Spinal cord (tissue), 10 donors: ENCODE data around the gene FOXB1. TPM values are rescaled to one million over a fixed set of nuclear protein-coding genes. Genes with fewer than 3 reads are reported as not detected.

Source experiments
- DNase-seq, 6 donors: peaks; one replicate each; pipeline versions ENCODE4 v3.0.0 to v3.0.0-alpha.2; 2013 to 2015; ENCODE audit warnings: low spot score in 6 of 6, low read depth in 4 of 6
- H3K27ac ChIP-seq: one replicate; pipeline ENCODE4 v1.5.1; 2013; ENCODE audit warnings: low read depth, low read length, control low read depth
- H3K27me3 ChIP-seq: one replicate; pipeline ENCODE4 v1.6.1; 2013; ENCODE audit warnings: low read length; ENCODE audit not compliant: control insufficient read depth, insufficient read depth
- H3K36me3 ChIP-seq: one replicate; pipeline ENCODE4 v1.6.1; 2013; ENCODE audit warnings: low read length; ENCODE audit not compliant: control insufficient read depth, insufficient read depth
- H3K4me1 ChIP-seq: one replicate; pipeline ENCODE4 v1.6.1; 2013; ENCODE audit warnings: low read length; ENCODE audit not compliant: control insufficient read depth, insufficient read depth
- H3K4me3 ChIP-seq: one replicate; pipeline ENCODE4 v1.5.1; 2013; ENCODE audit warnings: low read depth, low read length, control low read depth
- H3K9me3 ChIP-seq: one replicate; pipeline ENCODE4 v1.6.1; 2013; ENCODE audit warnings: low read length; ENCODE audit not compliant: control insufficient read depth, insufficient read depth
- WGBS: methylation state at CpG from one replicate; pipeline ENCODE4 v1.1.5; 2013; ENCODE audit warnings: missing lambda C conversion rate; ENCODE audit not compliant: insufficient coverage; 5-methylcytosine and 5-hydroxymethylcytosine counted together
- polyA plus RNA-seq, 2 donors: library from polyadenylated mRNA; unstranded; fragments of 120-200 nt; gene quantifications; one replicate each; pipeline ENCODE4 v1.2.1, GENCODE V29; 2013; ENCODE audit not compliant: insufficient read length in 2 of 2
- total RNA-seq, 2 donors: library from RNA; depleted of rRNA in 1 of 2; stranded (reverse); fragments of 120-200 nt in 1 of 2; fragments of >200 nt in 1 of 2; gene quantifications; one replicate each; pipeline versions ENCODE4 v1.2.3 to v1.2.4, GENCODE V29; 2013 to 2014
- donor health status: healthy.

The FOXB1 gene
- total and polyA plus RNA-seq, 4 donors = 2.0 to 13.5 (median 6.9) TPM

DNA sequence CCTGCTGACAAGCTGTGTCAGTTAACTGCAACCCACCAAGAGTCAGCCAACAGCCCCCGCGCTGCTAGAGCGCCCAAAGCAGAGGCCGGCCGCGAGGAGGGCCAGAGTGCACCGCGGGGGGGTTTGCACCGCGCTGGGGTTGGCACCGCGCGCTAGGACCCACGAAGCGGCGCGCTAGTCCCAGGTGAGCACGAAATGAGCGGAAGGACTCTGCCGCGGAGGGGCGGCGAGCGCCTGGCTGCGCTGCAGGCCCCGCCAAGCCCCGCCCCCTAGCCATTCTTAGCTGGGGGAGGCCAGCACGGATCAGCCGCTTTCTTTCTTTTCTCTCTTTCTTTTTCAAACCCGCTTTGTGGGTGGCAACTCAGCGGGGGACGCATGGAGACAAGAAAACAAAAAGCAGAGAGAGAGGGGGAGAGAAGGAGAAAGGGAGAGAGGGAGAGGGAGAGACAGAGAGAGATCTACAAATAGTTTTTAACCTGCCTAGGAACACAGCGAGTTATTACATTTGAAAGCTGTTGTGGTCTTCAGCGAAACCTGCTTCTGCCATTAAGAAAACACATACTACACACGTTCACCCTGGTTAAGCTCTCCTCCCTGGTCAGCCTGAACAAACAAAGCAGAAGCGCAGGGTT lies 6.9 kb upstream of the FOXB1 start:
- WGBS = under 1% methylated on average over 27 of the region's 36 CpGs
- Histone ChIP-seq H3K4me3 (peak overlapping the region; percentile 4), H3K27me3 (peaks cover 100% of the 10 kb centered on the region), H3K9me3 (no peaks in the 10 kb centered on the region), H3K4me1 (peaks cover 40% of the 10 kb centered on the region), H3K27ac (peak overlapping the region; percentile 90), H3K36me3 (peaks cover 4% of the 10 kb centered on the region)
- DNase-seq = peak in 2 of 6 donors; percentile 74 to 80

DNA sequence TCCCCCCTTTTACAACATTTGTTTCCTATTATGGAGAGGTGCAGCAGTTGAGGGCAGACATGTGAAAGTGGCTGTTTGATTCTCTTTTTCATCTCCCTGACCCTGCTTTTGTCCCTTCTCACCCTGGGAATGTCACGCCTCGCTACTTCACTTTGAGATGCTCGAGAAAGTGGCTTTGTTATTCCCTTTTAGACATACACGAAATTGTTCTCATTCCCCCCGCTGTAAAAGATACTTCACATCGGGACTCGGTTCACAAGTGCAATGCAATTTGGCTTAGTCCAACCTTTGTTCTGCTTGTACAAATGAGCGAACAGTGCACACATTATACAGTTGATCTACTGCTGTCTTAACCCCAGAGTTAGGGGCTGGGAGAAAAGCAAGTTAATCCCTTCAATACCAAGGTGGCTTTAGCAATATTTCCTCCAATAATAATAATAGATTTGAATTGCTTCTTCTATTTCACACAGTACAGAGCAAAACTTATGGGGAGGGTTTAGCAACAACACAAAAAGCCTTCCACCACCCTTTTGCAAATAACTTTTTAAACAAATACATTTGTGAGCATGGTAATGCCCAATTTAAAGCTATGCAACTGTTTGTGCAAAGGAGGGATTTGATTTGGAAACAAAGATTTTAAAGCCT lies 5.7 kb upstream of the FOXB1 start:
- Histone ChIP-seq H3K9me3 (no peaks in the 10 kb centered on the region), H3K36me3 (peaks cover 4% of the 10 kb centered on the region), H3K4me3 (no peak overlapping the region), H3K27ac (peak overlapping the region; percentile 90), H3K4me1 (peaks cover 40% of the 10 kb centered on the region), H3K27me3 (peaks cover 99% of the 10 kb centered on the region)
- WGBS = 7% methylated on average over 7 of the region's 8 CpGs
- DNase-seq = peak in 2 of 6 donors; percentile 57 to 80

DNA sequence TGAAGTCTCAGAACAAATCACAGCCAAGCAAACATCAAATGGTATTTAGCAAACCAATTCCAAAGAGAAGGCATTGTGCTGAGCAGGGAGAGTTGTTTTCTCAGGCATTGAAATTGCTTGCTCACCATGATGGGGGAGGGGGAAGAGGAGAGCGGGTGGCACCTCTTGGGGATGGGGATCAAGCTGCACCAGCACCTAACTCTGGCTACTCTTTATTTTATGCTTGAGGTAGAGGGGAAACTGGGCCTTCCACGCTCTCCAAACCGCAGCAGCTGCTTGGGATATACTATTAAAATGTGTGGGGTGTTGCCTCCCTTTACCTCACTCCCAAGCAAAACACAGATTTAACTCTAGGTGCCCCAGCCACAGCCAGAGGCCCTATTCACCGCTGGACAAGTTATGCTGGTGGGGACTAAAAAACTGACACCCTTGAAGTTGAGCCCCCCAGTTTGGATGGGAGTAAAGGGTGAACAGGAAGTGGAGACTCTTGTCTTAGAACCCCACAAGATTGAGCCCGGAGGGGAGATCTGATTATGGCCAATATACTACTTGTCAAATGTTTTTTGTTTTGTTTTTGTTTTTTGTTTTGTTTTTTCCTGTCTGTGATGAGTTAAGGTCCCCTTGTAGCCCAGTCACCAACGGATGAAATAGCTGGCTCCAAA lies 5.0 kb upstream of the FOXB1 start:
- 0% methylated on average over 1 of the region's 6 CpGs for WGBS
- H3K36me3 ChIP-seq = peaks cover 4% of the 10 kb centered on the region

DNA sequence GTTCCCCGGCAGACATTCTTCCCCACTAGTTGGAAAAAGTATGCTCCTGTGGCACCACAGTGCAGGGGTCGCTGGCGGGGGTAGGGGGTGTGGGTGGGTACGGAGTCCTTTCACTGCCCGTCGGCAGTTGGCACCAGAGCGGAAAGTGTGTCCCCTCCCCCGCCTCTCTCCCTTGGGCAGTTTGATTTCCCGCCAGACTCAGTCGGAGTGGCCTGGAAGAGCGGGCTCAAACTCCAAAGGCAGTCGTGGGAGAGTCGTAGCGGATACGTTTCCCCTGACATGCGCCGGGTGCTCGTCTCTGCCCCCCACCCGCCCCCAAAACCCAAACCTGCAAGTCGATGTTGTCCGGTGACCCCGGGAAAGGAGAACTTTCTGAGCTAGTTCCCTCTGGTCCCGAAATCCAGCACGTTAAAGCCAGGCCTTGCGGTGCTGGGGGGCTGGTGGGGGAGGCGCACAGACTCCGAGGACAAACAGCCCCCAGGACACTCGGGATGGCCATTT lies 4.4 kb upstream of the FOXB1 start:
- 0% methylated on average over 23 of the region's 28 CpGs for WGBS
- Histone ChIP-seq H3K36me3 (peaks cover 4% of the 10 kb centered on the region), H3K27ac (peak overlapping the region; percentile 90), H3K27me3 (peaks cover 99% of the 10 kb centered on the region), H3K9me3 (no peaks in the 10 kb centered on the region), H3K4me1 (peaks cover 43% of the 10 kb centered on the region), H3K4me3 (peak overlapping the region; percentile 6)
- DNase-seq = peak in 2 of 6 donors; percentile 77 to 80

More for the DNA sequence above, 5.0 kb upstream of the FOXB1 start:
- Histone ChIP-seq H3K9me3 (no peaks in the 10 kb centered on the region), H3K27me3 (peaks cover 99% of the 10 kb centered on the region), H3K4me3 (no peak overlapping the region), H3K27ac (peak overlapping the region; percentile 90), H3K4me1 (peaks cover 41% of the 10 kb centered on the region)
- peak in 2 of 6 donors; percentile 37 to 58 for DNase-seq

DNA sequence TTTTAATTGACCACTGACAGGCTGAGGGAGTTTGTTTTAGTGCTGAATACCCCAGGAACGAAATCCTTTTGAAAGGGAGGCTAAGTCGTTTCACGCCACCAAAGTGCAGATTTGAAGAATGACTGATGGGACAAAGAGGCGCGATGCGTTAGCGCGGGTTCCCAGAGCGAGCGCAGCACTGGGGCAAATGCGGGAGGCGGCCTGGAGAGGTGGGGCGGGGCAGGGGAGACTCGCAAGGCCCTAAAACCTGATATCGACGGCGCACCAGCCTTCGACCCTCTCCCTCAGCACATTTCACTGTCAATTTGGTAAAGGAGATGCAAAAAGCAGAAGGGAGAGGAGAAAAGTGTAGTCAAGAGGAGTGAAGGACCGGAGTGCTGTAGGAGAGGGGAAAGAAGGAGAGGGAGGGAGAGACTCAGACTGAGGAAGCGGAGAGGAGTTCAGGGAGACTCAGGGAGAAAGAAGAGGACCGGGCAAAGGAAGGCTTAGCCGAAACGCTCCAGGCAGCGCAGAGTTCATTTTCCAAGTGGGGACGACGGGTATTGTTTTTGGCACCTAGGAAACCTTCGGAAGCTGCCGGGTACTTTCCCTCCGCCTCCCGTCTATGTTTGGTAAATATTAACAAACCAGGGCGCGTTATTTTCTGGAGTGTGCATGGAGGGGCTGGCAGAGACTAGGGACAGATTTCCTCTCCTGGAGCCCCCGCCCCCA lies 3.8 kb upstream of the FOXB1 start:
- H3K4me1 ChIP-seq = peaks cover 45% of the 10 kb centered on the region
- peak overlapping the region; percentile 6 for H3K4me3 ChIP-seq
- peak in 2 of 6 donors; percentile 50 to 73 for DNase-seq
- H3K27me3 ChIP-seq = peaks cover 99% of the 10 kb centered on the region
- H3K9me3 ChIP-seq = no peaks in the 10 kb centered on the region
- H3K27ac ChIP-seq = peak overlapping the region; percentile 90
- WGBS = under 1% methylated on average over 20 of the region's 33 CpGs
- peaks cover under 1% of the 10 kb centered on the region for H3K36me3 ChIP-seq

DNA sequence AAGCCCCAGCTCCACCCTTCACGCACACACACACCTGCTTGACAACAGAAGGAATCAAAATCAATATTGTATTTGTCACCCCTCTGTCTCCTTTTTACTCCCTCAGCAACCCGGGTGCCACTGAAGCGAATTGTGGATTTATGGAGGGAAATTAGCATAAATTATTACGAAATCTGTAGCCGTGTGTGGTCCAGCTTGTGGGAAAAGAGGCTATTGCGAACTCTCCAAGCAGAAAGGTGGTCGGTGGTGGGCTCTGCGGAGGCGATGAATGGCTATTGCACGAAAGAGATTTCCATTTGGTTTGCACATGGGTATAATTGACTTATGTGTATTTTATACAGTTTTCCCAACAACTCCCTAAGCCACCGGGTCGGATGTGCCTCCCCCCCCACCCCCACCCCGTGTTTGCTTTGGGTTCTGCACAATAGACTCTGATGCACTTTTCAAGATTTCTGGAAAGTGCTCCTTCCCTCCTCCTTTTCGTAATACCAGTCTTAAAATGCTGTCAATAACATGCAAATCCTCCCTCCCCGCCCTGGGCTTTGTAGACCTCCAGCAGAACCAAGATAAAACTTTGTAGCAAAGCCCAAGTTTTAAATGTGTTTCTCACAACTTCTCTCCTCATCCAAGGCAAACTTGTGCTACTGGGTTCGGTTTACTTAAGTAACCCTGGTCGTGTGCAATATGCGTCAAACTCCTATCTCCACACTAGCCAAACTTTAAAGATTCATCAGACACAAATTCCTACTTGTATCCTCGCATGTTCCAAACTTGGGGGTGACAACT lies 3.1 kb upstream of the FOXB1 start:
- H3K36me3 ChIP-seq = peaks cover 8% of the 10 kb centered on the region
- H3K4me1 ChIP-seq = peaks cover 53% of the 10 kb centered on the region
- H3K9me3 ChIP-seq = no peaks in the 10 kb centered on the region
- 2% methylated on average over 12 of the region's 19 CpGs for WGBS
- peak overlapping the region; percentile 28 for H3K4me3 ChIP-seq
- H3K27me3 ChIP-seq = peaks cover 99% of the 10 kb centered on the region
- DNase-seq = peak in 2 of 6 donors; percentile 46 to 83
- H3K27ac ChIP-seq = peak overlapping the region; percentile 90

DNA sequence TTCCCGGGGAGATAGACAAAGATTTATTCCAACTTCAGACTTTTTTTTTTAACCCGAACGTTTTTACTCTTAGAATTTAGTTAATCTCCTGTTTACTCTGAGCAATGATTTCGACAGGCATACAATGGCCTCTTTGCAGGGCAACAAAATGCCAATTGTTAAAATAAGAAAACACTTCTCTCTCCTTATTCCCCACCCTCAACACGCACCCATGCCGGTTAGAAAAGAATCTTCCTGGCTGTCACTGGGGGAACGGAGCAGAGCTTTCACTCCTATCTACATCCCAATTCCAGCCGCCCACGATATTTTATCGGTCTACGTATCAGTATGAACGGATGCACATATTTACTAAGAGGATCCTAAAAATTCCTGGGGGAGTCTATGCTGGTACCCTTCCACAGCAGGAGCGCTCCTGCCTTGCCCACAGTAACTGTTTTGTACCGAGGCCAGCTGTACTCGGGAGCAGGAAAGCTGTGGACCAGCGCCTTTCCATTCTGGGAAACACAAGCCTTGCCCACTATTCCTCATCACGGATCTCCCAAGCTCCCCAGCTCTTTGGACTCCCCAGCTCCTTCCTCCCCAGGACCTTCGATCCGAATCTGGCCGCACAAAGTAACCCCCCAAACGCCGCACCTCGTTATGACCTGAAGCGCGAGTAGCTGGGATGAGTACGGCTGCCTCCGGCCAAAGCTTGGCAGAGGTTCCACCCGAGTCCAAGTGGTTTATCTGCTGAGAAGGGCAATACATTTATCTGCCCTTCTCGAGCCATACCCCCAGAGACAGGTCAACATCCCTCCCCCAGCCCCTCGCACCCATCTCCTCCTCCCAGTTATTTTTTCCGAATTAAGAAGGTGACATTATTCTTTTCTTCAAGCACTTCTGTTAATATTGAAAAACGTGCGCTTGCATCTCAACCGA lies 2.2 kb upstream of the FOXB1 start:
- no peaks in the 10 kb centered on the region for H3K9me3 ChIP-seq
- peaks cover 52% of the 10 kb centered on the region for H3K4me1 ChIP-seq
- H3K27ac ChIP-seq = peak overlapping the region; percentile 90
- peaks cover 12% of the 10 kb centered on the region for H3K36me3 ChIP-seq
- under 1% methylated on average over 28 of the region's 34 CpGs for WGBS
- peak in 2 of 6 donors; percentile 53 to 56 for DNase-seq
- H3K4me3 ChIP-seq = peak overlapping the region; percentile 28
- H3K27me3 ChIP-seq = peaks cover 99% of the 10 kb centered on the region

DNA sequence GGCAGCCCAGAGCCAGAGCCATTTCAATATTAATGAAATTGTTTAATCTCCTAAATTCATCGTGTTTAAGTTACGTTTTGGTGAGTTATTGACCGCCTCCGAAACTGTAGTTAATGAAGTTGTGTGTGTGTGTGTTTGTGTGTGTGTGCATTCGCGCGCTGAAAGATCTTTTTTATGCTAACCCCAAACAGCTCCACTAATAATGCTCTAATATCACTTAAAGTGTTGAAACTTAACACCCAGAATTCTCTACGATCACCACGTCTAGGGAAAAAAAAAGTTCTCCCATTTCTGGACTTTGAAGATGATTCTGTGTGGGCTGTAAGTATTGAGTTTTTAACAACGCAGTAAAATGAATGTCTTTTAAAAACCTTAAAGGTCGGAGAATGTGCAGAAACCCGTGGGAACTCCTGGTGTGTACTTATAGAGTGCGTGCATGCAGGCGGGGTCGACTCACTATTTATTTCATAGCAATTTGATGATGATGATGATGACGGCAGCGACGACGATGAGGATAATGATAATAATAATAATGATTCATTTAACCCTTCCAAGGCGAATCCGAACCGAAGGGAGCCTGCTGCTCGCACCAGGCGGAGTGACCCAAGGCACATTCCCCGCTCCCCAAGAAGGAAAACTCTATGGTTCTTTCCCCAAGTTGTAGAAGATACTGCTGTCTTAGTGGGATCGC lies 1.4 kb upstream of the FOXB1 start:
- Histone ChIP-seq H3K4me1 (peaks cover 48% of the 10 kb centered on the region), H3K4me3 (peak overlapping the region; percentile 28), H3K36me3 (peaks cover 12% of the 10 kb centered on the region), H3K27ac (peak overlapping the region; percentile 90), H3K9me3 (no peaks in the 10 kb centered on the region), H3K27me3 (peaks cover 98% of the 10 kb centered on the region)
- 0% methylated on average over 2 of the region's 26 CpGs for WGBS
- DNase-seq = peak in 2 of 6 donors; percentile 33 to 40
